CD4-positive, CD25-positive, alpha-beta regulatory T cell (primary cell): Measurements from ENCODE around the gene FGF8. TPM values are rescaled to one million over a fixed set of nuclear protein-coding genes. Genes with fewer than 3 reads are reported as not detected.

Experiments used
- ATAC-seq, 2 donors: fragments of 150-1000 bp; cut with Tn5 transposase; one replicate each; pipeline ENCODE4 v1.10.0; 2021; ENCODE audit warnings: low read depth in 2 of 2, moderate number of reproducible peaks in 2 of 2, moderate library complexity in 1 of 2
- DNase-seq, 3 donors: peaks; one replicate each; pipeline versions ENCODE4 v3.0.0 to v3.0.0-alpha.2; 2012 to 2022; ENCODE audit warnings: mixed read lengths in 1 of 3
- H3K27ac ChIP-seq: one replicate; pipeline ENCODE4 v1.7.0; 2013; ENCODE audit warnings: mild to moderate bottlenecking, low read length; ENCODE audit not compliant: insufficient read depth, poor library complexity, severe bottlenecking
- H3K27me3 ChIP-seq: one replicate; pipeline ENCODE4 v1.7.0; 2013; ENCODE audit warnings: low read length; ENCODE audit not compliant: control insufficient read depth, insufficient read depth
- H3K36me3 ChIP-seq: one replicate; pipeline ENCODE4 v1.7.0; 2013; ENCODE audit warnings: mild to moderate bottlenecking, low read length, moderate library complexity; ENCODE audit not compliant: control insufficient read depth, insufficient read depth
- H3K4me1 ChIP-seq: 2 replicates; pipeline ENCODE4 v1.7.0; 2013; ENCODE audit warnings: mild to moderate bottlenecking, low read length; ENCODE audit not compliant: insufficient read depth, control insufficient read depth, poor library complexity, severe bottlenecking
- H3K4me3 ChIP-seq: one replicate; pipeline ENCODE4 v1.7.0; 2013; ENCODE audit warnings: low read depth, mild to moderate bottlenecking, low read length, moderate library complexity
- H3K9me3 ChIP-seq, 2 experiments: 1 replicate in 1 of 2; 2 replicates in 1 of 2; pipeline ENCODE4 v1.7.0; 2013; ENCODE audit warnings: low read length in 2 of 2, mild to moderate bottlenecking in 1 of 2, moderate library complexity in 1 of 2; ENCODE audit not compliant: control insufficient read depth in 2 of 2
- H3K27ac Mint-ChIP-seq, 3 donors: one replicate each; pipeline ENCODE4 v1.8.0; 2020 to 2022; ENCODE audit warnings: mild to moderate bottlenecking in 3 of 3, mixed read lengths in 3 of 3, moderate library complexity in 2 of 3
- H3K27me3 Mint-ChIP-seq: one replicate; pipeline ENCODE4 v1.8.0; 2022; ENCODE audit warnings: mild to moderate bottlenecking, mixed read lengths
- H3K36me3 Mint-ChIP-seq: one replicate; pipeline ENCODE4 v1.8.0; 2020; ENCODE audit warnings: mixed read lengths
- H3K4me1 Mint-ChIP-seq, 4 donors: one replicate each; pipeline ENCODE4 v1.8.0; 2020 to 2022; ENCODE audit warnings: mixed read lengths in 4 of 4, mild to moderate bottlenecking in 1 of 4
- H3K4me3 Mint-ChIP-seq, 4 donors: one replicate each; pipeline ENCODE4 v1.8.0; 2020 to 2022; ENCODE audit warnings: mild to moderate bottlenecking in 4 of 4, mixed read lengths in 4 of 4, moderate library complexity in 3 of 4
- H3K9me3 Mint-ChIP-seq, 7 donors: one replicate each; pipeline ENCODE4 v1.8.0; 2020 to 2022; ENCODE audit warnings: mixed read lengths in 7 of 7, mild to moderate bottlenecking in 3 of 7, moderate library complexity in 2 of 7
- polyA plus RNA-seq, 4 donors: library from polyadenylated mRNA; unstranded; fragments of 300-500 nt; fragmentation: Illumina TruSeq; gene quantifications; one replicate each; pipeline ENCODE4 v1.2.3, GENCODE V29; 2021
- total RNA-seq: library from RNA; stranded (reverse); gene quantifications from one replicate; pipeline ENCODE4 v1.2.3, GENCODE V29; 2022

The FGF8 gene
- total and polyA plus RNA-seq, 5 donors from 2014 or later = not detected

GRCh38 chr10:101766306-101766705 is 9.6 kb downstream of the FGF8 start:
- ATAC-seq = no peak
- peak overlapping the region in 1 of 3 donors; percentile 70 for H3K27ac Mint-ChIP-seq

GRCh38 chr10:101763141-101763846 is 12.6 kb downstream of the FGF8 start:
- H3K4me3 Mint-ChIP-seq = no peak overlapping the region

More at GRCh38 chr10:101766306-101766705, 9.6 kb downstream of the FGF8 start:
- Mint-ChIP-seq H3K27me3 (peaks cover 49% of the 10 kb centered on the region), H3K4me1 (peaks cover 0 to 4% (median 0%) of the 10 kb centered on the region in 4 donors), H3K36me3 (no peaks in the 10 kb centered on the region), H3K4me3 (no peak overlapping the region), H3K9me3 (no peaks in the 10 kb centered on the region)
- Histone ChIP-seq H3K27me3 (peaks cover 4% of the 10 kb centered on the region), H3K9me3 (no peaks in the 10 kb centered on the region), H3K4me1 (no peaks in the 10 kb centered on the region), H3K27ac (no peak overlapping the region), H3K4me3 (no peak overlapping the region), H3K36me3 (no peaks in the 10 kb centered on the region)
- no peak for DNase-seq

GRCh38 chr10:101762736-101763135 is 13.2 kb downstream of the FGF8 start:
- ATAC-seq = no peak
- H3K27ac Mint-ChIP-seq = no peak overlapping the region
- peaks cover 4% of the 10 kb centered on the region for H3K27me3 ChIP-seq
- no peak overlapping the region for H3K4me3 Mint-ChIP-seq
- H3K36me3 ChIP-seq = no peaks in the 10 kb centered on the region
- no peak for DNase-seq
- no peaks in the 10 kb centered on the region for H3K4me1 ChIP-seq
- no peaks in the 10 kb centered on the region for H3K36me3 Mint-ChIP-seq
- H3K27me3 Mint-ChIP-seq = peaks cover 30% of the 10 kb centered on the region
- no peaks in the 10 kb centered on the region for H3K4me1 Mint-ChIP-seq
- H3K9me3 Mint-ChIP-seq = no peaks in the 10 kb centered on the region
- H3K9me3 ChIP-seq = no peaks in the 10 kb centered on the region
- no peak overlapping the region for H3K27ac ChIP-seq
- H3K4me3 ChIP-seq = no peak overlapping the region

More at GRCh38 chr10:101763141-101763846, 12.6 kb downstream of the FGF8 start:
- H3K27ac ChIP-seq = no peak overlapping the region
- no peaks in the 10 kb centered on the region for H3K4me1 ChIP-seq
- DNase-seq (no peak), ATAC-seq (no peak)
- Mint-ChIP-seq H3K36me3 (no peaks in the 10 kb centered on the region), H3K4me1 (no peaks in the 10 kb centered on the region), H3K27me3 (peaks cover 34% of the 10 kb centered on the region), H3K27ac (no peak overlapping the region), H3K9me3 (no peaks in the 10 kb centered on the region)
- no peaks in the 10 kb centered on the region for H3K36me3 ChIP-seq
- no peaks in the 10 kb centered on the region for H3K9me3 ChIP-seq
- H3K27me3 ChIP-seq = peaks cover 4% of the 10 kb centered on the region
- no peak overlapping the region for H3K4me3 ChIP-seq

- Histone ChIP-seq H3K27me3 (peaks cover 4% of the 10 kb centered on the region), H3K4me3 (no peak overlapping the region), H3K36me3 (no peaks in the 10 kb centered on the region), H3K4me1 (no peaks in the 10 kb centered on the region), H3K9me3 (no peaks in the 10 kb centered on the region), H3K27ac (no peak overlapping the region)
- no peaks in the 10 kb centered on the region for H3K4me1 Mint-ChIP-seq
- no peak for ATAC-seq
- no peak overlapping the region for H3K27ac Mint-ChIP-seq
- no peak overlapping the region for H3K4me3 Mint-ChIP-seq
- DNase-seq = no peak
- no peaks in the 10 kb centered on the region for H3K36me3 Mint-ChIP-seq
- peaks cover 32% of the 10 kb centered on the region for H3K27me3 Mint-ChIP-seq
- no peaks in the 10 kb centered on the region for H3K9me3 Mint-ChIP-seq
Observed at GRCh38 chr10:101761226-101761625, 14.7 kb downstream of the FGF8 start.

GRCh38 chr10:101760510-101760909 is 15.4 kb downstream of the FGF8 start:
- no peaks in the 10 kb centered on the region for H3K4me1 Mint-ChIP-seq
- peaks cover 27% of the 10 kb centered on the region for H3K27me3 Mint-ChIP-seq
- H3K27ac Mint-ChIP-seq = no peak overlapping the region
- H3K36me3 Mint-ChIP-seq = no peaks in the 10 kb centered on the region
- ATAC-seq = no peak
- H3K4me1 ChIP-seq = no peaks in the 10 kb centered on the region
- H3K4me3 Mint-ChIP-seq = no peak overlapping the region
- no peak overlapping the region for H3K4me3 ChIP-seq
- DNase-seq = no peak
- no peaks in the 10 kb centered on the region for H3K9me3 Mint-ChIP-seq
- no peaks in the 10 kb centered on the region for H3K27me3 ChIP-seq
- H3K9me3 ChIP-seq = no peaks in the 10 kb centered on the region
- no peak overlapping the region for H3K27ac ChIP-seq
- no peaks in the 10 kb centered on the region for H3K36me3 ChIP-seq

- ATAC-seq = no peak
Observed at GRCh38 chr10:101759309-101760247, 16.3 kb downstream of the FGF8 start.

GRCh38 chr10:101758858-101759257 is 17.1 kb downstream of the FGF8 start:
- no peak overlapping the region for H3K4me3 Mint-ChIP-seq
- peaks cover 26% of the 10 kb centered on the region for H3K27me3 Mint-ChIP-seq
- H3K36me3 Mint-ChIP-seq = no peaks in the 10 kb centered on the region
- H3K4me1 Mint-ChIP-seq = no peaks in the 10 kb centered on the region
- H3K4me1 ChIP-seq = no peaks in the 10 kb centered on the region
- no peak overlapping the region for H3K27ac ChIP-seq
- no peaks in the 10 kb centered on the region for H3K9me3 ChIP-seq
- H3K27me3 ChIP-seq = no peaks in the 10 kb centered on the region
- no peak overlapping the region for H3K4me3 ChIP-seq
- H3K36me3 ChIP-seq = no peaks in the 10 kb centered on the region
- no peak for DNase-seq
- H3K9me3 Mint-ChIP-seq = no peaks in the 10 kb centered on the region
- no peak overlapping the region for H3K27ac Mint-ChIP-seq
- ATAC-seq = no peak

More at GRCh38 chr10:101759309-101760247, 16.3 kb downstream of the FGF8 start:
- Mint-ChIP-seq H3K27me3 (peaks cover 21% of the 10 kb centered on the region), H3K36me3 (no peaks in the 10 kb centered on the region), H3K9me3 (no peaks in the 10 kb centered on the region), H3K4me3 (no peak overlapping the region), H3K27ac (no peak overlapping the region), H3K4me1 (no peaks in the 10 kb centered on the region)
- no peaks in the 10 kb centered on the region for H3K27me3 ChIP-seq
- H3K36me3 ChIP-seq = no peaks in the 10 kb centered on the region
- no peaks in the 10 kb centered on the region for H3K4me1 ChIP-seq
- no peak overlapping the region for H3K4me3 ChIP-seq
- DNase-seq = no peak
- no peaks in the 10 kb centered on the region for H3K9me3 ChIP-seq
- H3K27ac ChIP-seq = no peak overlapping the region
